Inferior parietal cortex (tissue), 1 donor: Measurements from ENCODE around the gene ZC3H11A.

ENCODE experiments used
- DNase-seq: peaks from one replicate; pipeline ENCODE4 v3.0.0-alpha.2; 2016; ENCODE audit errors: extremely low spot score

Gene ZC3H11A

GRCh38 chr1:203842559-203842876 is 47.1 kb downstream of the ZC3H11A start:
- DNase-seq = no peak

GRCh38 chr1:203843435-203843834 is 48.0 kb downstream of the ZC3H11A start:
- no peak for DNase-seq
